H9 (cell line): Measurements from ENCODE around the gene ADH5. TPM values are rescaled to one million over a fixed set of nuclear protein-coding genes. Genes with fewer than 3 reads are reported as not detected.

Experiments used
- DNase-seq: peaks from one replicate; pipeline ENCODE4 v3.0.0-alpha.2; 2017
- H2AFZ ChIP-seq: one replicate; pipeline ENCODE4 v1.6.1; 2013; ENCODE audit warnings: mild to moderate bottlenecking, low read length, control low read depth, moderate library complexity
- H2AK5ac ChIP-seq: 2 replicates; pipeline ENCODE4 v1.6.1; 2013; ENCODE audit warnings: low read length, control low read depth, mixed read lengths; ENCODE audit not compliant: insufficient read length
- H2BK120ac ChIP-seq: one replicate; pipeline ENCODE4 v1.6.1; 2013; ENCODE audit warnings: low read depth, mild to moderate bottlenecking, low read length, control low read depth, inconsistent platforms; ENCODE audit not compliant: poor library complexity, severe bottlenecking
- H2BK12ac ChIP-seq: 2 replicates; pipeline ENCODE4 v1.6.1; 2013; ENCODE audit warnings: low read length, control low read depth, mixed read lengths, low read depth; ENCODE audit not compliant: insufficient read length
- H2BK15ac ChIP-seq: 2 replicates; pipeline ENCODE4 v1.6.1; 2013; ENCODE audit warnings: low read depth, low read length, control low read depth
- H2BK20ac ChIP-seq: one replicate; pipeline ENCODE4 v1.6.1; 2013; ENCODE audit warnings: low read depth, mild to moderate bottlenecking, low read length, control low read depth, inconsistent platforms; ENCODE audit not compliant: poor library complexity, severe bottlenecking
- H2BK5ac ChIP-seq: 2 replicates; pipeline ENCODE4 v1.6.1; 2013; ENCODE audit warnings: low read length, control low read depth, mixed read lengths; ENCODE audit not compliant: insufficient read length
- H3K14ac ChIP-seq: 2 replicates; pipeline ENCODE4 v1.6.1; 2013; ENCODE audit warnings: low read length, control low read depth; ENCODE audit not compliant: insufficient read depth
- H3K18ac ChIP-seq: 2 replicates; pipeline ENCODE4 v1.6.1; 2013; ENCODE audit warnings: low read depth, mild to moderate bottlenecking, mixed read lengths, low read length, control low read depth; ENCODE audit not compliant: insufficient read length
- H3K23ac ChIP-seq: 2 replicates; pipeline ENCODE4 v1.6.1; 2013; ENCODE audit warnings: low read length, control low read depth, mixed read lengths, low read depth; ENCODE audit not compliant: insufficient read length
- H3K23me2 ChIP-seq: 2 replicates; pipeline ENCODE4 v1.6.1; 2013; ENCODE audit warnings: low read depth, mild to moderate bottlenecking, mixed read lengths, low read length, control low read depth; ENCODE audit not compliant: insufficient read length, poor library complexity, severe bottlenecking
- H3K27ac ChIP-seq: 2 replicates; pipeline ENCODE4 v1.5.1; 2013; ENCODE audit warnings: low read length, control low read depth, mixed read lengths, low read depth; ENCODE audit not compliant: insufficient read length
- H3K27me3 ChIP-seq: 2 replicates; pipeline ENCODE4 v1.6.1; 2013; ENCODE audit warnings: low read length, control low read depth, inconsistent platforms; ENCODE audit not compliant: insufficient read depth
- H3K4ac ChIP-seq: 2 replicates; pipeline ENCODE4 v1.6.1; 2013; ENCODE audit warnings: low read depth, mild to moderate bottlenecking, control low read depth, inconsistent platforms, low read length, moderate library complexity
- H3K4me1 ChIP-seq: 2 replicates; pipeline ENCODE4 v1.6.1; 2013; ENCODE audit warnings: low read length, control low read depth, inconsistent platforms; ENCODE audit not compliant: insufficient read depth
- H3K4me2 ChIP-seq: 2 replicates; pipeline ENCODE4 v1.6.1; 2013; ENCODE audit warnings: low read length, control low read depth, mixed read lengths; ENCODE audit not compliant: insufficient read length, insufficient read depth
- H3K56ac ChIP-seq: 2 replicates; pipeline ENCODE4 v1.6.1; 2013; ENCODE audit warnings: low read depth, mild to moderate bottlenecking, mixed read lengths, low read length, control low read depth; ENCODE audit not compliant: insufficient read length
- H3K79me1 ChIP-seq: 2 replicates; pipeline ENCODE4 v1.6.1; 2013; ENCODE audit warnings: low read depth, mild to moderate bottlenecking, moderate library complexity, low read length, control low read depth, inconsistent platforms; ENCODE audit not compliant: insufficient read depth, poor library complexity, severe bottlenecking
- H3K79me2 ChIP-seq: 2 replicates; pipeline ENCODE4 v1.6.1; 2013; ENCODE audit warnings: low read length, control low read depth, inconsistent platforms; ENCODE audit not compliant: insufficient read depth
- H3K9ac ChIP-seq: 2 replicates; pipeline ENCODE4 v1.6.1; 2013; ENCODE audit warnings: low read length, control low read depth, mixed read lengths; ENCODE audit not compliant: insufficient read length; ENCODE audit errors: extremely low read depth
- H3K9me3 ChIP-seq: one replicate; pipeline ENCODE4 v1.6.1; 2013; ENCODE audit warnings: low read depth, low read length, inconsistent platforms; ENCODE audit not compliant: control insufficient read depth
- H3T11ph ChIP-seq: one replicate; pipeline ENCODE4 v1.6.1; 2013; ENCODE audit warnings: mild to moderate bottlenecking, low read length, control low read depth, inconsistent platforms
- H4K20me1 ChIP-seq: one replicate; pipeline ENCODE4 v1.6.1; 2013; ENCODE audit not compliant: control insufficient read depth, insufficient read length, insufficient read depth
- H4K5ac ChIP-seq: 2 replicates; pipeline ENCODE4 v1.6.1; 2013; ENCODE audit warnings: low read depth, mild to moderate bottlenecking, mixed read lengths, low read length, control low read depth; ENCODE audit not compliant: insufficient read length
- H4K8ac ChIP-seq: replicated peaks from 2 replicates; pipeline ENCODE4 v1.6.1; 2013; ENCODE audit warnings: low read length, control low read depth, mixed read lengths, low read depth; ENCODE audit not compliant: insufficient read length
- H4K91ac ChIP-seq: 2 replicates; pipeline ENCODE4 v1.6.1; 2013; ENCODE audit warnings: low read depth, mild to moderate bottlenecking, moderate library complexity, mixed read lengths, low read length, control low read depth; ENCODE audit not compliant: insufficient read length
- H3K27ac Mint-ChIP-seq, 3 experiments: 2 replicates in 2 of 3; 3 replicates in 1 of 3; pipeline ENCODE4 v1.8.0; 2020 to 2021; ENCODE audit warnings: mixed read lengths in 3 of 3, mild to moderate bottlenecking in 1 of 3, moderate library complexity in 1 of 3
- H3K27me3 Mint-ChIP-seq: 2 replicates; pipeline ENCODE4 v1.8.0; 2021; ENCODE audit warnings: low read depth, mild to moderate bottlenecking, moderate library complexity, mixed read lengths
- H3K36me3 Mint-ChIP-seq, 3 experiments: 2 replicates in 2 of 3; 3 replicates in 1 of 3; pipeline ENCODE4 v1.8.0; 2020 to 2021; ENCODE audit warnings: low read depth in 3 of 3, mixed read lengths in 3 of 3; ENCODE audit not compliant: insufficient read depth in 1 of 3
- H3K4me1 Mint-ChIP-seq, 2 experiments: 2 replicates each; pipeline ENCODE4 v1.8.0; 2020; ENCODE audit warnings: mixed read lengths in 2 of 2
- H3K4me3 Mint-ChIP-seq, 2 experiments: 2 replicates in 1 of 2; 3 replicates in 1 of 2; pipeline ENCODE4 v1.8.0; 2020 to 2021; ENCODE audit warnings: mild to moderate bottlenecking in 2 of 2, mixed read lengths in 2 of 2, moderate library complexity in 1 of 2
- H3K9me3 Mint-ChIP-seq, 2 experiments: 2 replicates in 1 of 2; 3 replicates in 1 of 2; pipeline ENCODE4 v1.8.0; 2020; ENCODE audit warnings: mild to moderate bottlenecking in 2 of 2, mixed read lengths in 2 of 2, moderate library complexity in 1 of 2
- CTCF ChIP-seq: fragments of 200-600 bp; sonication (generic); conservative IDR thresholded peaks from 3 replicates; pipeline ENCODE4 v1.8.0; 2021; ENCODE audit warnings: antibody characterized with exemption, mild to moderate bottlenecking
- WGBS: extraction: QIAGEN DNeasy Blood & Tissue Kit; methylation state at CpG from one replicate; pipeline ENCODE4 v1.1.7; 2013; ENCODE audit warnings: missing lambda C conversion rate, low lambda C conversion rate, mixed read lengths; ENCODE audit not compliant: insufficient read length; ENCODE audit errors: extremely low coverage; 5-methylcytosine and 5-hydroxymethylcytosine counted together
- total RNA-seq: library from RNA; stranded (reverse); gene quantifications from 2 replicates; pipeline ENCODE4 v1.2.1, GENCODE V29; 2021

ADH5 gene
- total RNA-seq, 1 experiment from 2014 or later, result 284 TPM

- Mint-ChIP-seq H3K4me3 (no peak overlapping the region), H3K27me3 (no peaks in the 10 kb centered on the region; the same call in 1 of the 2 replicates), H3K27ac (no peak overlapping the region), H3K36me3 (peaks cover 34 to 60% (median 56%) of the 10 kb centered on the region in 3 experiments), H3K4me1 (peaks cover 6 to 7% of the 10 kb centered on the region in 2 experiments), H3K9me3 (no peaks in the 10 kb centered on the region)
- Histone ChIP-seq H2BK15ac (no peak overlapping the region), H2AFZ (no peak overlapping the region), H4K5ac (no peak overlapping the region), H3K18ac (no peak overlapping the region), H3K27me3 (no peaks in the 10 kb centered on the region), H3K14ac (no peak overlapping the region), H3K9me3 (no peaks in the 10 kb centered on the region), H4K91ac (no peak overlapping the region), H3K56ac (no peak overlapping the region), H3K4me1 (no peaks in the 10 kb centered on the region), H2BK5ac (no peak overlapping the region), H3K79me1 (peaks cover 5% of the 10 kb centered on the region), H2BK120ac (no peak overlapping the region), H4K8ac (no peak overlapping the region), H3T11ph (no peak overlapping the region), H3K9ac (no peak overlapping the region), H2BK20ac (no peak overlapping the region), H4K20me1 (no peaks in the 10 kb centered on the region), H3K79me2 (no peaks in the 10 kb centered on the region), H2BK12ac (no peak overlapping the region), H3K4me2 (no peak overlapping the region), H3K23me2 (no peaks in the 10 kb centered on the region), H3K27ac (no peak overlapping the region), H2AK5ac (no peak overlapping the region), H3K4ac (no peak overlapping the region), H3K23ac (no peak overlapping the region)
- TF ChIP-seq CTCF, result no peak
- DNase-seq, result no peak
- WGBS, result no CpG with 5 or more reads among the region's 2 CpGs
These were observed 30.4 kb downstream of the ADH5 start for GRCh38 chr4:99058228-99058627.
